ENCODE measurements around the gene FUT1. TPM values are rescaled to one million over a fixed set of nuclear protein-coding genes. Genes with fewer than 3 reads are reported as not detected.

The FUT1 gene
- total RNA-seq, 1 donor from 2014 or later: 0.51 TPM

DNA sequence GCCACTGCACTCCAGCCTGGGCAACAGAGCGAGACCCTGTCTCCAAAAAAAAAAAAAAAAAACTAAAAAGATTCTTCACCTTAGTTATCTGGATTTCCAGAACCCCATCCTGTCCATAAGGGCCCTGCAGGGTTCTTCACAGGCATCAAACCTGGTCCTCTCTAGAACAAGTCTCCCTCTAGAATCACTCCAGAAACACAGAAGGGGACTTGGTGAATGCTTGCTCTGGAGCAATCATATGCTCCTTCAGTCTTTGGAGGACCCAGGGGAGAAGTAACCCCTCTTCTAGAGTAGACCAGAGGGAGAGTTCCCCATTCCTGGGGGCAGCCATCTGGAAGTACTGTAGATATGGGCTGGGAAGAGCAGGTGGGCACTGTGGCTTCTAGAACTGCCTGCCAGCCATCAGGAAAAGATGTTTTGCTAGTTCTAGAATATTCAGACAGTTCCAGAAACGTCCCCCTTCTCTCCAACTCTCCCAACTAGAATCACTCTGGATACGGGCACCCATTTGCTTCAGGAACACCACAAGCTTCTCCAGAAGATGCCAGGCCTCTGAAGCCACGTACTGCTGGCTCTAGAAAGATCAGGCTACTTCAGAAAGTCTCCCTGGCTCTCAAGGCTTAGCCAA, 2.8 kb downstream of the FUT1 start:
- Mint-ChIP-seq H3K9me3 (peaks cover 5% of the 10 kb centered on the region), H3K4me1 (peaks cover 34% of the 10 kb centered on the region), H3K4me3 (no peak overlapping the region), H3K27ac (ENCODE audit: unreplicated experiment) (no peak overlapping the region), H3K27me3 (ENCODE audit: low read depth) (peaks cover 58% of the 10 kb centered on the region), H3K36me3 (ENCODE audit: low read depth) (peaks cover 5% of the 10 kb centered on the region)
- DNase-seq (ENCODE audit: low read depth, low spot score): no peak
- TF ChIP-seq, protein P1, sequence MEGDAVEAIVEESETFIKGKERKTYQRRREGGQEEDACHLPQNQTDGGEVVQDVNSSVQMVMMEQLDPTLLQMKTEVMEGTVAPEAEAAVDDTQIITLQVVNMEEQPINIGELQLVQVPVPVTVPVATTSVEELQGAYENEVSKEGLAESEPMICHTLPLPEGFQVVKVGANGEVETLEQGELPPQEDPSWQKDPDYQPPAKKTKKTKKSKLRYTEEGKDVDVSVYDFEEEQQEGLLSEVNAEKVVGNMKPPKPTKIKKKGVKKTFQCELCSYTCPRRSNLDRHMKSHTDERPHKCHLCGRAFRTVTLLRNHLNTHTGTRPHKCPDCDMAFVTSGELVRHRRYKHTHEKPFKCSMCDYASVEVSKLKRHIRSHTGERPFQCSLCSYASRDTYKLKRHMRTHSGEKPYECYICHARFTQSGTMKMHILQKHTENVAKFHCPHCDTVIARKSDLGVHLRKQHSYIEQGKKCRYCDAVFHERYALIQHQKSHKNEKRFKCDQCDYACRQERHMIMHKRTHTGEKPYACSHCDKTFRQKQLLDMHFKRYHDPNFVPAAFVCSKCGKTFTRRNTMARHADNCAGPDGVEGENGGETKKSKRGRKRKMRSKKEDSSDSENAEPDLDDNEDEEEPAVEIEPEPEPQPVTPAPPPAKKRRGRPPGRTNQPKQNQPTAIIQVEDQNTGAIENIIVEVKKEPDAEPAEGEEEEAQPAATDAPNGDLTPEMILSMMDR (conservative IDR thresholded peaks at IDR 0.05): no peak

DNA sequence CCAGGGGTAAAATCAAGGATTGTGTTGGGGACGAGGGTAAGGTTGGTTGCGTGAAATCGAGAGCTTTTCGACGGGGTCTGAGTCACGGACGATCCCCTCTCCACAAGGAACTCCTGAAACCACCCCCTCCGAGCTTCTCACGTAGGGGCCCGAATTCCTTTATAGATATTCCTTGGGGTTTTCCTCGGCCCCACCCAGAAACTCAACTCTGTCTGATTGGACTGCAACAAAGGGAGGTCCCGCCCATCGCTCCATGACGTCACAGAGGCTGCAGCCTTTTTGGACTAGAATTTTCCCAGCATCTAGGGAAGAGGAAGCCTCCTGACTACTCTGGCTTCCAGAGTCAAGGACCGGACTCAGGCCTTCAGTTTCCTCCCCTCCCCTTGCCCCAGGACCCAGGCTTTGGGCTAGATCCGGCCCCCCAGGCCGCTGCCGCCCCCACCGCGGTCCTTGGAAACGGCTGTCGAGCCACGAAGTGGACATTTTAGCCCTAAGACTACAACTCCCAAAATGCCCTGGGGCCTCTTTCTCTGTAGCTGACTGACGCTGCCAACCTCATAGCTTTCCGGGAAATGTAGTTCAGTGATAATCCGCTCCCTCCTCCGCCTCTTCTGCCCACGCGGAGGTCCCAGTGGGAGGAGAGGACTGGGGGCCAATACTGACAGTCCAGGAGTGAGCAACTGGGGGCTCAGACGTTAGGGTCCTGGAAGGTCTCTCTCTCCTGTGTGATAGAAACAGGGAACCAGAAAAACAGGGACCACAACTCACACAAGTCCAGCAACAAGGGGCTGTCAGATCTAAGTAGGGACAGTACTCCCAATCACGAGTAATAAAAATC, 5.5 kb downstream of the FUT1 start, which contains the start of gene IZUMO1:
TSS of gene IZUMO1 (minus strand) at position 172 of the 838 bp plus-strand sequence. CDS start 1,050 bp downstream, outside the sequence.
- Mint-ChIP-seq H3K9me3 (peaks cover 5% of the 10 kb centered on the region), H3K4me3 (peak within 1 kb of the TSS; percentile 84), H3K27me3 (ENCODE audit: low read depth) (peaks cover 40% of the 10 kb centered on the region), H3K36me3 (ENCODE audit: low read depth) (peaks cover 3% of the 10 kb centered on the region), H3K4me1 (peaks cover 18% of the 10 kb centered on the region), H3K27ac (ENCODE audit: unreplicated experiment) (peak within 1 kb of the TSS; percentile 71)
- TF ChIP-seq, protein P1 (conservative IDR thresholded peaks at IDR 0.05): no peak
- DNase-seq (ENCODE audit: low read depth, low spot score): peak; percentile 77

DNA sequence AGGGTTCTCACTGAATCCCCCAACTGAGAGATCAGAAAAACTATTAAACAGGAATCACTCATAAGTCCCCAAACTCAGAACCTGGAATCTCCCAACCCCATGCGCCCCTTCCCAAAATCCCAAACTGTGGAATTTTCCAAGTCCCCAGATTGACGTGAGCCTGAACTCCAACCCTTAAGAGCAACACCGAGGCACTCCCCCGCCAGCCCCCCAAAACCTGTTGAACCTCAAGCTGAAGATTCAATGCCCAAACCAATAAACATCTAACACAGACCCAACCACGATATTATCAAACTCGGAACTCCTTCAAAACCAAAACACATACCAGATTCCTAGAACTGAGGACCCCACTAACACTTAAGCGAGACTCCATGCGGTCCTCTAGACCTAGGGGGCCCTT, 6.3 kb downstream of the FUT1 start:
- H3K4me3 Mint-ChIP-seq: no peak overlapping the region
- peaks cover 38% of the 10 kb centered on the region for H3K27me3 Mint-ChIP-seq (ENCODE audit: low read depth)
- TF ChIP-seq, protein P1 (conservative IDR thresholded peaks at IDR 0.05): no peak
- peaks cover 17% of the 10 kb centered on the region for H3K4me1 Mint-ChIP-seq
- H3K9me3 Mint-ChIP-seq: peaks cover 5% of the 10 kb centered on the region
- peaks cover 3% of the 10 kb centered on the region for H3K36me3 Mint-ChIP-seq (ENCODE audit: low read depth)
- no peak for DNase-seq (ENCODE audit: low read depth, low spot score)
- H3K27ac Mint-ChIP-seq (ENCODE audit: unreplicated experiment): no peak overlapping the region

DNA sequence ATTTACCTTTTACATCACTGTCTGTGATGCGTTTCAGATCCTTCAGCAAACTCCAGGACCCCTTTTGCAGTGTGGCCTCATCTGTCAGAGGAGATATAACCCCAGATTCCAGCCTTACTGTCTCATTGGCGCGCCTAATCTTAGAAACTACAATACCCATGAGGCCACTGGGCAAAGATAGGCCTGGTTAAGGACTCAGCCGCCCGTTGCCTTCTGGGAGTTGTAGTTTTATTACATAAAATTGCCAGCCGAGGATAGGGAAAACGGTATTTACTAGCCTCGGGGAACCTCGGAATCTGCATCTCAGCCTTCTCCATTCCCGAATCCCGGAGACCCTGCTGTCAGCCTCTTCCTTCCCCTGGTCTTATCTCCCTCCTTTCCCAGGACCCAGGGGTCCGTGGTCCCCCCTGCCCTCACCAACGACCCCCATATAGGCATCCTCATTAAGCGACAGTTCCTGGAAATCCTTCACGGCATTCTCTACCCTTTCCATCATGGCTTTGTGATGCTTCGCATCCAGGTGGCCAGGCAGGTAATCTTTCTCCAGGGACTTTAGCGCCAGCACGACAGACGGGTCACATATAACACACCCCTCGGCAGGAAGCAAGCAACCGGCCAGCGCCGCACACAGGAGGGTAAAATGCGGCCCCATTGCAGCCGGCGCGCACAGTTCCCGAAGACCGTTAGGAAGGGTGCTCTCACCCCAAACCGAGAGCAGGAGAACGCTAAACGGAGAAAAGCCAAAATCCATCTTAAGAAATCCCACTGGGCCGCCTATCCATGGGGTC, 7.0 kb downstream of the FUT1 start:
- TF ChIP-seq, protein P1 (conservative IDR thresholded peaks at IDR 0.05): no peak
- Mint-ChIP-seq H3K4me3 (peak overlapping the region; percentile 74), H3K36me3 (ENCODE audit: low read depth) (peaks cover 3% of the 10 kb centered on the region), H3K4me1 (peaks cover 17% of the 10 kb centered on the region), H3K9me3 (peaks cover 5% of the 10 kb centered on the region), H3K27me3 (ENCODE audit: low read depth) (peaks cover 36% of the 10 kb centered on the region), H3K27ac (ENCODE audit: unreplicated experiment) (no peak overlapping the region)
- peak; percentile 50 for DNase-seq (ENCODE audit: low read depth, low spot score)

DNA sequence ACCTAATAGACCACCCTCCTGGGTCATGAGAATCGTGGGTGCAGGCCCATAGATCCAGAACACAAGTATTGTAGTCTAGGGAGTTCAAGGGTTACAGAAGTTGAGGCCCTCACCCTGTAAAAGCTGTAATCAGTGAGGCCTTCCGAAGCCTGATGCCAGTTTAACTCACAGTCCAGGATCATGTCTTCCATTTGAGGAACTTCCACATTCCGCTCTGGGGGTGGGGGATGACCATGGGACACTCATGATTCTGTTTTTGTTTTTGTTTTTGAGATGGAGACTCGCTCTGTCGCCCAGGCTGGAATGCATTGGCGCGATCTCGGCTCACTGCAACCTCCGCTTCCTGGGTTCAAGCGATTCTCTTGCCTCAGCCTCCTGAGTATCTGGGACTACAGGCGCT, 10.3 kb downstream of the FUT1 start:
- Mint-ChIP-seq H3K27me3 (ENCODE audit: low read depth) (peaks cover 41% of the 10 kb centered on the region), H3K4me3 (no peak overlapping the region), H3K36me3 (ENCODE audit: low read depth) (peaks cover 3% of the 10 kb centered on the region), H3K4me1 (peaks cover 26% of the 10 kb centered on the region), H3K27ac (ENCODE audit: unreplicated experiment) (no peak overlapping the region), H3K9me3 (peaks cover 5% of the 10 kb centered on the region)
- TF ChIP-seq, protein P1 (conservative IDR thresholded peaks at IDR 0.05): no peak
- no peak for DNase-seq (ENCODE audit: low read depth, low spot score)

Data from neural crest cell (in vitro differentiated cells).